ENCODE measurements around the gene HECW1.

DNA sequence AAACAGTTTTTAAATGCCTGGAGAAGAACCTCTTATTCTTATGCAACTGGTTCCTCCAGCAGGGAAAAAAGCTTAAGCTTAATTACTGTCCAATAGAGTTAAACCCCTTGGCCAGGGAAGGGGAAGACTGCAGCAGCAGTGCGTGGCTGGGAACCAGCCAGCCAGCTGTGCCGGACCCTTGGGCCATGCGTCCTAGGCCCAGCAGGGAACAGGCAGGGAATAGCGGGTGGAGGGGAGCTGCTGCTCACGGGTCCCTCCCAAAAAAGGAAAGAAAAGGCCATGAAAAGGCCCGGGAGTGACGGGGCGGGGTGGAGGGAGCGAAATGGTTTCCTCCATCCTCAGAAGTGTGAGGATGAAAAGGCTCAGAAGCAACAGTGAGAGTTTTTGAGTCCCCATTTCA is 35.2 kb upstream of the HECW1 start:
- no peak for TF ChIP-seq CSDC2 (CRISPR knock-in tag; IDR thresholded peaks at IDR 0.05)
- TF ChIP-seq, protein P1, sequence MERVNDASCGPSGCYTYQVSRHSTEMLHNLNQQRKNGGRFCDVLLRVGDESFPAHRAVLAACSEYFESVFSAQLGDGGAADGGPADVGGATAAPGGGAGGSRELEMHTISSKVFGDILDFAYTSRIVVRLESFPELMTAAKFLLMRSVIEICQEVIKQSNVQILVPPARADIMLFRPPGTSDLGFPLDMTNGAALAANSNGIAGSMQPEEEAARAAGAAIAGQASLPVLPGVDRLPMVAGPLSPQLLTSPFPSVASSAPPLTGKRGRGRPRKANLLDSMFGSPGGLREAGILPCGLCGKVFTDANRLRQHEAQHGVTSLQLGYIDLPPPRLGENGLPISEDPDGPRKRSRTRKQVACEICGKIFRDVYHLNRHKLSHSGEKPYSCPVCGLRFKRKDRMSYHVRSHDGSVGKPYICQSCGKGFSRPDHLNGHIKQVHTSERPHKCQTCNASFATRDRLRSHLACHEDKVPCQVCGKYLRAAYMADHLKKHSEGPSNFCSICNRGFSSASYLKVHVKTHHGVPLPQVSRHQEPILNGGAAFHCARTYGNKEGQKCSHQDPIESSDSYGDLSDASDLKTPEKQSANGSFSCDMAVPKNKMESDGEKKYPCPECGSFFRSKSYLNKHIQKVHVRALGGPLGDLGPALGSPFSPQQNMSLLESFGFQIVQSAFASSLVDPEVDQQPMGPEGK (CRISPR knock-in tag; IDR thresholded peaks at IDR 0.05; ENCODE audit: borderline replicate concordance) = no peak
- TF ChIP-seq POU6F1 (CRISPR knock-in tag; IDR thresholded peaks at IDR 0.05; ENCODE audit: borderline replicate concordance, low read depth) = no peak
- no peak for TF ChIP-seq ZNF565 (CRISPR knock-in tag; conservative IDR thresholded peaks at IDR 0.05; ENCODE audit: low read depth)
- no peak for TF ChIP-seq GLIS3 (CRISPR knock-in tag; IDR thresholded peaks at IDR 0.05)
- no peak for TF ChIP-seq ZNF70 (CRISPR knock-in tag; IDR thresholded peaks at IDR 0.05)
- TF ChIP-seq ISL1 (CRISPR knock-in tag; IDR thresholded peaks at IDR 0.05) = no peak
- no peak for TF ChIP-seq RARB (CRISPR knock-in tag; IDR thresholded peaks at IDR 0.05)
- no peak for TF ChIP-seq BACH2 (CRISPR knock-in tag; IDR thresholded peaks at IDR 0.05; ENCODE audit: borderline replicate concordance)

All from SK-N-SH treated with all-trans-retinoic acid at 6 μM for 48 hours (cell line).